ENCODE measurements around the gene EPHB1. TPM values are rescaled to one million over a fixed set of nuclear protein-coding genes. Genes with fewer than 3 reads are reported as not detected.

EPHB1 gene
- total and polyA plus RNA-seq, 2 experiments from 2014 or later, result 0.43 to 0.81 TPM

- H2AFZ ChIP-seq, result no peak overlapping the region
- H3K27ac ChIP-seq, result no peak overlapping the region
- H3K9me2 ChIP-seq (ENCODE audit: insufficient read depth), result no peaks in the 10 kb centered on the region
- 90 to 94% methylated on average over 3 of the region's 3 CpGs for WGBS, 2 experiments (ENCODE audit: low coverage in 1 of 2, low lambda C conversion rate in 2 of 2, missing lambda C conversion rate in 2 of 2)
- no peaks in the 10 kb centered on the region for H3K79me2 ChIP-seq (ENCODE audit: insufficient read depth)
- no peak overlapping the region for H3K9ac ChIP-seq
- no peaks in the 10 kb centered on the region for H3K9me3 ChIP-seq (ENCODE audit: low read depth)
- TF ChIP-seq EZH2 (IDR thresholded peaks at IDR 0.05; ENCODE audit: insufficient read depth, poor library complexity, severe bottlenecking) (no peak), EZH2phosphoT487 (IDR thresholded peaks at IDR 0.05; ENCODE audit: insufficient read depth, low read depth) (no peak)
- H3F3A ChIP-seq (ENCODE audit: insufficient read depth), result no peaks in the 10 kb centered on the region
- no peaks in the 10 kb centered on the region for H3K36me3 ChIP-seq (ENCODE audit: low read depth)
- no peak overlapping the region for H3K4me3 ChIP-seq
- H3K4me2 ChIP-seq (ENCODE audit: unreplicated experiment), result no peak overlapping the region
- no peaks in the 10 kb centered on the region for H3K27me3 ChIP-seq (replicated peaks; ENCODE audit: insufficient read depth)
- no peak for DNase-seq
- in situ Hi-C loops (cut with MboI), result no loop called here
- no peaks in the 10 kb centered on the region for H4K20me1 ChIP-seq (ENCODE audit: insufficient read depth)
- H3K4me1 ChIP-seq (ENCODE audit: insufficient read depth), result no peaks in the 10 kb centered on the region
These were observed 44.4 kb downstream of the EPHB1 start for GRCh38 chr3:134839422-134839821.

GRCh38 chr3:134839990-134840389, 44.9 kb downstream of the EPHB1 start:
- no peaks in the 10 kb centered on the region for H3K36me3 ChIP-seq (ENCODE audit: low read depth)
- H3K4me2 ChIP-seq (ENCODE audit: unreplicated experiment), result no peak overlapping the region
- H3K79me2 ChIP-seq (ENCODE audit: insufficient read depth), result no peaks in the 10 kb centered on the region
- no peak overlapping the region for H3K27ac ChIP-seq
- WGBS, 2 experiments (ENCODE audit: low coverage in 1 of 2, low lambda C conversion rate in 2 of 2, missing lambda C conversion rate in 2 of 2), result 32 to 44% methylated on average over 1 of the region's 1 CpG
- no peak for DNase-seq
- H3K4me3 ChIP-seq, result no peak overlapping the region
- H3K27me3 ChIP-seq (replicated peaks; ENCODE audit: insufficient read depth), result no peaks in the 10 kb centered on the region
- H2AFZ ChIP-seq, result no peak overlapping the region
- H4K20me1 ChIP-seq (ENCODE audit: insufficient read depth), result no peaks in the 10 kb centered on the region
- TF ChIP-seq EZH2 (IDR thresholded peaks at IDR 0.05; ENCODE audit: insufficient read depth, poor library complexity, severe bottlenecking), result no peak
- no peak for TF ChIP-seq EZH2phosphoT487 (IDR thresholded peaks at IDR 0.05; ENCODE audit: insufficient read depth, low read depth)
- H3F3A ChIP-seq (ENCODE audit: insufficient read depth), result no peaks in the 10 kb centered on the region
- no peak overlapping the region for H3K9ac ChIP-seq
- H3K9me2 ChIP-seq (ENCODE audit: insufficient read depth), result no peaks in the 10 kb centered on the region
- H3K9me3 ChIP-seq (ENCODE audit: low read depth), result no peaks in the 10 kb centered on the region
- in situ Hi-C loops (cut with MboI), result no loop called here
- H3K4me1 ChIP-seq (ENCODE audit: insufficient read depth), result no peaks in the 10 kb centered on the region

- Histone ChIP-seq H3K4me3 (no peak overlapping the region), H3F3A (ENCODE audit: insufficient read depth) (no peaks in the 10 kb centered on the region), H3K9me3 (ENCODE audit: low read depth) (no peaks in the 10 kb centered on the region), H2AFZ (no peak overlapping the region), H4K20me1 (ENCODE audit: insufficient read depth) (no peaks in the 10 kb centered on the region), H3K27me3 (replicated peaks; ENCODE audit: insufficient read depth) (no peaks in the 10 kb centered on the region), H3K4me1 (ENCODE audit: insufficient read depth) (no peaks in the 10 kb centered on the region), H3K9ac (no peak overlapping the region), H3K4me2 (ENCODE audit: unreplicated experiment) (no peak overlapping the region), H3K79me2 (ENCODE audit: insufficient read depth) (no peaks in the 10 kb centered on the region), H3K9me2 (ENCODE audit: insufficient read depth) (no peaks in the 10 kb centered on the region), H3K27ac (no peak overlapping the region), H3K36me3 (ENCODE audit: low read depth) (no peaks in the 10 kb centered on the region)
- DNase-seq, result no peak
- in situ Hi-C loops (cut with MboI), result no loop called here
- no peak for TF ChIP-seq EZH2phosphoT487 (IDR thresholded peaks at IDR 0.05; ENCODE audit: insufficient read depth, low read depth)
- no peak for TF ChIP-seq EZH2 (IDR thresholded peaks at IDR 0.05; ENCODE audit: insufficient read depth, poor library complexity, severe bottlenecking)
- WGBS, 2 experiments (ENCODE audit: low coverage in 1 of 2, low lambda C conversion rate in 2 of 2, missing lambda C conversion rate in 2 of 2), result 81 to 93% methylated on average over 2 of the region's 2 CpGs
These were observed 45.4 kb downstream of the EPHB1 start for GRCh38 chr3:134840459-134840858.

GRCh38 chr3:134846084-134846483, 51.0 kb downstream of the EPHB1 start:
- Histone ChIP-seq H3K9ac (no peak overlapping the region), H3K9me2 (ENCODE audit: insufficient read depth) (no peaks in the 10 kb centered on the region), H3K4me3 (no peak overlapping the region), H3F3A (ENCODE audit: insufficient read depth) (peaks cover 14% of the 10 kb centered on the region), H3K4me1 (ENCODE audit: insufficient read depth) (peaks cover 13% of the 10 kb centered on the region), H3K27ac (no peak overlapping the region), H3K4me2 (ENCODE audit: unreplicated experiment) (no peak overlapping the region), H3K79me2 (ENCODE audit: insufficient read depth) (no peaks in the 10 kb centered on the region), H3K36me3 (ENCODE audit: low read depth) (no peaks in the 10 kb centered on the region), H3K27me3 (replicated peaks; ENCODE audit: insufficient read depth) (no peaks in the 10 kb centered on the region), H3K9me3 (ENCODE audit: low read depth) (no peaks in the 10 kb centered on the region), H2AFZ (no peak overlapping the region), H4K20me1 (ENCODE audit: insufficient read depth) (no peaks in the 10 kb centered on the region)
- in situ Hi-C loops (cut with MboI), result no loop called here
- TF ChIP-seq EZH2 (IDR thresholded peaks at IDR 0.05; ENCODE audit: insufficient read depth, poor library complexity, severe bottlenecking), result no peak
- no peak for TF ChIP-seq EZH2phosphoT487 (IDR thresholded peaks at IDR 0.05; ENCODE audit: insufficient read depth, low read depth)
- DNase-seq, result no peak
- 88 to 91% methylated on average over 9 of the region's 9 CpGs for WGBS, 2 experiments (ENCODE audit: low coverage in 1 of 2, low lambda C conversion rate in 2 of 2, missing lambda C conversion rate in 2 of 2)

- Histone ChIP-seq H3K4me3 (peak overlapping the region; percentile 18; the same call in 1 of the 2 replicates), H3K4me1 (ENCODE audit: insufficient read depth) (peaks cover 13% of the 10 kb centered on the region), H3K36me3 (ENCODE audit: low read depth) (no peaks in the 10 kb centered on the region), H3K9me2 (ENCODE audit: insufficient read depth) (no peaks in the 10 kb centered on the region), H3F3A (ENCODE audit: insufficient read depth) (peaks cover 14% of the 10 kb centered on the region), H3K27ac (peak overlapping the region; percentile 44), H3K9me3 (ENCODE audit: low read depth) (no peaks in the 10 kb centered on the region), H3K9ac (0 out of 2 replicates have a peak overlapping the region, but pooled peaks have one; percentile 13), H3K79me2 (ENCODE audit: insufficient read depth) (no peaks in the 10 kb centered on the region), H3K27me3 (replicated peaks; ENCODE audit: insufficient read depth) (no peaks in the 10 kb centered on the region), H4K20me1 (ENCODE audit: insufficient read depth) (no peaks in the 10 kb centered on the region), H3K4me2 (ENCODE audit: unreplicated experiment) (peak overlapping the region; percentile 38), H2AFZ (peak overlapping the region; percentile 30; the same call in 1 of the 2 replicates)
- in situ Hi-C loops (cut with MboI), result no loop called here
- WGBS, 2 experiments (ENCODE audit: low coverage in 1 of 2, low lambda C conversion rate in 2 of 2, missing lambda C conversion rate in 2 of 2), result 0 to 1% methylated on average over 10 of the region's 10 CpGs
- DNase-seq, result peak; percentile 96
- TF ChIP-seq EZH2phosphoT487 (IDR thresholded peaks at IDR 0.05; ENCODE audit: insufficient read depth, low read depth) (no peak), EZH2 (IDR thresholded peaks at IDR 0.05; ENCODE audit: insufficient read depth, poor library complexity, severe bottlenecking) (no peak)
These were observed 51.9 kb downstream of the EPHB1 start for GRCh38 chr3:134846911-134847317.
